GM21825 (cell line): Measurements from ENCODE around the gene NRAS.
"Not testable (repeated sequence)": the region's sequence is repeated elsewhere in the genome, so short reads cannot be mapped to it uniquely, and the experiment has no call there.

Source experiments
- ATAC-seq: cut with Tn5 transposase; IDR thresholded peaks from one replicate; pipeline ENCODE4 v1.9.1; 2021; ENCODE audit warnings: mild to moderate bottlenecking, moderate library complexity; ENCODE audit not compliant: unreplicated experiment

Gene NRAS

DNA sequence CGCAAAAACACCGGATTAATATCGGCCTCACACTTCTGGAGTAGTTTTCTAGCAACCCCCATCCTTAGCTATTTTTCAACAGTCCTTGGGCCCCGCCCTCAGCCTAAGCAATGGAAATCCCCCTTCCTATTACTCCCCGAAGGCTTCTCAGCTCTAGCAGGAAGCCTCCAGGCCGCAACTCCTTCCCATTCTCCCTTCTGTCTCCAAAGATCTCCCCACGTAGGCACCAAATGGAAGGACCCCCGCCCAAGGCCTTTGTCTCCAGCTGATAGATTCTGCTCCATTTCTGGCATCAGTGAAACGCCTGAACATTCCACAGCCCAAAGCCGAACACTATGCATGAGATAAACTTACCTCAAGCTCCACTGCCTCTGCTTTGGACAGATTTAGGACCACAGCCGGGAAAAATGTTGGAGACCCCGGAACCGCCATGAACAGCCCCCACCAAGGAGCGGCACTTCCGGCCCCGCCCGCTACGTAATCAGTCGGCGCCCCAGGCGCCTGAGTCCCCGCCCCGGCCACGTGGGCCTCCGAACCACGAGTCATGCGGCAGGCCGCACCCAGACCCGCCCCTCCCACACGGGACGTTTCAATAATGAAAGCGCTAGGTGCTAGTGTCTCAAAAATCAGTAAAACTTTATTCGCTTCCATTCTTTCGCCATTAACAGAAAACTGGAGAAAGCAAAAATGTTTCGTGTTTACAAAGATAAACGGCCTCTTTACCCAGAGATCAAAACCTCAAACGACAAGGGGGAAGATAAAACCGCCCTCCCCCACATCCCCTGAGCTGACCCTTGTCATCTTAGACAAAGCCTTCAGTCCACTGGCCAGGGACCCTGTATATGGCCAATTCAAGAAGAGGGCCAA is at the start of gene NRAS:
Gene NRAS, minus strand, starts transcription at position 468 of the 867 bp plus-strand sequence. CDS start 611 bp downstream, outside the sequence.
- peak; percentile 91 for ATAC-seq

DNA sequence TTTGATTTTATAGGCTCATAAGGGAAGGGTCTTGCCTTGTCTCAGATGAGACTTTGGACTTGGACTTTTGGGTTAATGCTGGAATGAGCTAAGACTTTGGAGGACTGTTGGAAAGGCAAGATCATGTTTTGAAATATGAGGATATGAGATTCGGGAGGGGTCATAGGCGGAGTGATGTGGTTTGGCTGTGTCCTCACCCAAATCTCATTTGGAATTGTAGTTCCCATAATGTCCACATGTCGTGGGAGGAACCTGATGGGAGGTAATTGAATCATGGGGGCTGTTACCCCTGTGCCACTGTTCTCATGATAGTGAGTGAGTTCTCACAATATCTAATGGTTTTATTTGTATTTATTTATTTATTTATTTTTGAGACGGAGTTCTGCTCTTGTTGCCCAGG is 48.1 kb upstream of the NRAS start:
- no peak for ATAC-seq

DNA sequence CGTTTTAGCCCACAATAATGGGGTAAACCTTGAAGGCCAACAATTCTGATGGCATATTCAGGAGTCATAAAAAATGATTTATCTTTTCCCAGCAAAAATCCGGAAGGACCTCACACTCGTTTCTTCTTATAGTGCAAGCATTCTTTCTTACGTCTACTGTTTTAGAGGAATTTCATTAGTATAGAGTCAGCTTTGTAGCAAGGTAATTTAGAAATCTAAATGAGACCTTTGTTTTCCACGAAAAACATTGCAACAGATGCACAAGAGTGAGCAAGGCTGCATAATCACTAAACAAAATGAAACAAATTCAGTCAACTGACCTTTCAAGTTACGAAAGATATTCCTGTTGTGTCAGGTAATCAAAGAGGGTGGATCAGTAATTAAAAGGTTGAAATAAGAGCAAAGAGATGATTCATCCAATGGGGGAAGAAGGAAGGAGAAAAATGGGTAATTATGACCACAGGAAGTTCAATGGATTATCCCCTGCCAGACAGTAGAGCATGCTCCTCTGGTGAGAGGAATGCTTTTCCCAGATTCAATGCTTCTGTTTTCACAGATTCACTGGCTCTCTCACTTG is 41.8 kb upstream of the NRAS start:
- ATAC-seq: no peak

DNA sequence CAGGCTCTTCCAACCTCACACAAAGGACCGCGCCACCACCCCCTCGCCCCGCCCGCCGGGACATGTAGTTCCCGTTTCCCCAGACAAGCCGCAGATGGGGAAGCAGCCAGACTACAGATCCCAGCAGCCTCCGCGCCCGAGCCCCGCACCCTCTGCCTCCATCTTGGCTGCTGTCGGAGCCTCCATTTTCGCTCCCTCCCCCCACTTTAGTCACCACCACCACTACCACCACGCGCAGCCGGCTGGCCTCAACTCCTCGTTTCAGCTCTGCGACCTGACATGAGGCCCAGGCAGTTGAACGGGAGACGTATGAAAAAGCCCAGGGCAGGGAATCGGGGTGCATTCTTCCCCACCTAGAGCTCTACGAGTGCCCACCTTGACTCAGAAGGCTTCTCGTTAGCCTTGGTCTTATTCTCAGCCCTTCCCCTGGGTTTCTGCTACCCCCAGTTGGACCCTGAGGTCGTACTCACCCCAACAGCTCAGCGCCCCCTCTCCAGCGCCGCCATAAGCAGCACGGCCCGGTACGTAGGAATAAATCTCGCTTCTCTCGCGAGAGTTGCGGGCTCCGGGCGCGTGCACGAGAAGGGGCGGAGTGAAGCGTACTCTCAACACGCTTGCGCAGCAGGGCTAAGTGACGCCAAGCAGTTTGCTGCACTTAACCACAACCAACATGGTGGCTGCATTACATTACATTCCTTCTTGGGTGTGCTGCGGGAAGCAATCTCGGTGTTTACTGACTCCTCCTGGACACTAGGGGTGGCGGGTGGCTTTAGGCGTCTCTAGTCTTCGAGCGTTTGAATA is 41.1 kb upstream of the NRAS start, which contains the start of gene CSDE1:
Gene CSDE1, minus strand, starts transcription at position 530 of the 801 bp plus-strand sequence. CDS start 18,094 bp downstream, outside the sequence.
- ATAC-seq: peak; percentile 80

DNA sequence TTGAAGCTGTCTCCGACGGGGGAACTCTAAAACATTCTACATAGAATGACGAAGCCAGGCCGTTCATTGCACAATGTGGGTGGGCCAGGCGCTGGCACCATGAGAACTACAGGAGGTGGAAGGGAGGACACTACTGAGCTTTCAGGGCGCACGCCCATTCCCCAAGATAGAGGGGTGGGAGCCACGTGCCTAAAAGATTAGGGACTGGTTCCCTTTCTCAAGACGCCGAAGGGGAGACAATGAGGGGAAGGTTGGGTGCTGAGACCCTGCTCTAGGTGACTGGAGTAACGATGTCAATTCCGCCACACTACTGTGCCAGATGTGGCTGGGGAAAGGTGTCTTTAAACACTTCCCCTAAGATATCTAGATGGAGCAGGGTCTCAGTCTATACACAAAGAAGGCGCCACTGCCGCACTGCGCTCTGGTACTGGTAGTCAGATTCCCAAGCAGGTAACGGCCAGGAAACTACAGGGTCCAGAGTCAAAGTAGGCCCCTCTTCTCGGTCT is 40.4 kb upstream of the NRAS start:
- no peak for ATAC-seq

DNA sequence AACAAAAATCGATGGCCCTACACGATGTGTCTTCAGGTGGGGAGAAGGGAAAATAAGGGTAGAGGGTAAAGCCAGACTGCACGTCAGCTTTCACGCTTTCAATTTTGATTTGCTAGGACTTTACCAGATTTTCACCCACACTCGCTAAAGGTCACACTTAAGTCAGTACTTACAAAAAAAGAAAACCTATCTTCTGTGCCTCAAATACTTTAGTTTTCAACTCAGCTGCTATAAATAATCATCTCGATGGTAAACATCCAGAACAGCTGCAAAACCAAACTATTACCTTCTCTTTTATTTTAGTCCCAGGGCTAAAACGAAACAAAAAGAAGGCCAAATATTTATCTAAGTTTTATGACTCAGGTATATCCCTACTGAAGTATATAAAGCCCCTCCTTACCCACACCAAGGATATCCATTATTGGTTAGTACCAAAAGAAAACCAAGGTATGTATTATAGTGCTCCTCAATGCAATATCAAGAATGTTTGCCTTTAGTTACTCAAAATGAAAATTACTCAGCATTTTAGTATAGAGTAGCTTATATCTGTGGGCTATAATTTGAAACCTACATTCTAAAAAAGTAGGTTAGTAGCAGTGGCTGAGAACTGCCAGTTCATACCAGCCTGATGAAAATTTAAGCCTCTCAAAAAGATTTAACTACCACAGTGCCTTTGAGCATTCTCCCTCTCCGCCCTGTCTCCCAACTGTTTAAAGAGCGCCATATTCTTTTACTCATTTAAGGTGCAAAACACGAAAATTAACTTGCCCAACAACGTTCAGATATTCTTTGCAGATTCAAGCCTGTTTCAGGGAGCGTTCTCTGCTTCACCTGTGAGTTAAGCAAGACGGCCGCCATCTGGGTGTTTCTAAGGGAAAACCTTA is 39.7 kb upstream of the NRAS start:
- ATAC-seq: peak; percentile 35

DNA sequence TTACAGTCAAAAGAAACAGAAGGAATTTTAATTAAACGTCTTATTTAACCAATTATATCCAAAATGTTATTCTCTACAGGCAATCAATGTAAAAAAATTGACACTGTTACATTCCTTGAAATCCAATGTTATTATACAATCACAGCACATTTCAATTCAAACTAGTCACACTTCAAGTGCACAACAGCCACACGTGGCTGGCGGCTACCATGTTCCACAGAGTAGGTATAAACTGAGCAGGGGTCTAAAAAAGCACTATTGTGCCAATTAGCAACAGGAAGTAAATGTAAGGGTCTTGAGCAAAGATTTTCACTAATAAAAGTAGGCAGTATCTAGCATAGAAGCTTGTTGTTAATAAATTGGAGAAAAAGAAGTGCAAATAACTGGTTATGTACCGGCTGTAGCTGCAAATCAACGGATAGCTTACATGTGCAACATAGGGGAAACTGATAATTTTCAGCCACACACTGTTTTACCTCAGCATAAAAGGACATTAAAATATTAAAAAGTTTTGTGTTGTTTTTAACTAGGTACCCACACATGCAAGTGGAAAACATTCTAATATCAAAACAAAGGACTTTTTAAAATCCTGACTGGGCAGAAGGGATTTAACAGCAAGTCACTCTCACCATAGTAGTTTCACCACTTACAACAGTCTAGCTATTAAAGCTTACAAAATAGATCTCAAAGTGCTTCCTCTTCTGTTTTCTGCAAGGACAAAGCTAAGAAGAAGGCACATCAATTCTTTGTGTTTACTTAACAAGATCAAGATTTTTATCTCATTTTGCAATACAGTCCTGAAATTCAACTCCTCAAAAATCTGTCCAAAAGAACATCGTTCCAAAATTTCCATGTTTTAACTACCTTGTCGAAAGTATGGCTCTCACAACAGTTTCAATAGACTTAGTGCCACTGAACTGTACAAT is 38.7 kb upstream of the NRAS start:
- ATAC-seq: no peak

DNA sequence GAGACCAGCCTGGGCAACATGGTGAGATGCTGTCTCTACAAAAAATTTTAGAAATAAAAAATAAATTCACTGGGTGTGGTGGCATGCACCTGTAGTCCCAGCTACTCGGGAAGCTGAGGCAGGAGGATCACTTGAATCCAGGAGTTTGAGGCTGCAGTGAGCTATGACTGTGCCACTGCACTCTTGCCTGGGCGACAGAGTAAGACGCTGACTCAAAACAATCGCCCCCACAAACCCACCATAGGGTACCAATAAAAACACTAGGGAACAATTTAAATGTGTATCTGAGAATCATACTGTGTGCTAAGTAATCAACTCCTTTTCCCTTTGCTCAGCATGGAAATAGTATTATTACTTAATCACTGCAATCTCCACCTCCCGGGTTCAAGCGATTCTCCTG is 37.1 kb upstream of the NRAS start:
- ATAC-seq: not testable (repeated sequence)

DNA sequence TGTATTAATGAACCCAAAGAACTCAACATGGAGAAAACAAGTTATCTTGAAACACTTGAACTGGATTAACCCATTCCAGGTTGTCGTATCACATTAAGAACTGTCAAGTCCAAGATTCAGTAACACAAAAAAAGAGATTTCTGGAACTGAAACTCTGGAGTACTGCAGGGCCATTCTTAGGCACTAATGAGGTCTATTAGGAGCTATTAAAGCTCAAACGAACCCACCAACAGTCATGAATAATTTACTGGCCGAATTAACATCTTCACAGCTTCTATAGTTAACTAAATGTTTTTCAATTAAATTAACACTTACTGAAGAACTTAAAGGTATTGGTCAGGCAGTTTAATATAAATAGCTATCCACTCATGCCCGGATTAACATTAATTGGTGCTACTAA is 36.6 kb upstream of the NRAS start:
- ATAC-seq: no peak

DNA sequence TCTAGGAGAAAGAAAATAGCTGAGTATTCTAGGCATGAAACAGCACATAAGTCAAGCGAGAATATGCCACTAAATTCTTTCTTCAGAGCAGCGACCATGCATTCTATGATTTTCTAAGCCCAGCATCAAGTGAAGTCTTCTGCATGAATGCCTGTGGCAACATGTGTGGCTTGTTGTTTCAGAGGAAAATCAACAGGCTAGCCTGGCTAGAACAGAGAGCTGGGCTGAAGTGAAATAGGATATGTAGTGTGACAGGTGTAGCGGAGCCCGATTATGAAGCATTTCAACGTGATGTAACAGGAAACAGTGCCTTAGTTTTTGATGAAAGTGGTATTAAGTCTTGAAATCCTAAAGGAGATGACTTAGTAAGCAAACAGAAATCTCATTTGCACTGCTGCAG is 34.2 kb upstream of the NRAS start:
- no peak for ATAC-seq

DNA sequence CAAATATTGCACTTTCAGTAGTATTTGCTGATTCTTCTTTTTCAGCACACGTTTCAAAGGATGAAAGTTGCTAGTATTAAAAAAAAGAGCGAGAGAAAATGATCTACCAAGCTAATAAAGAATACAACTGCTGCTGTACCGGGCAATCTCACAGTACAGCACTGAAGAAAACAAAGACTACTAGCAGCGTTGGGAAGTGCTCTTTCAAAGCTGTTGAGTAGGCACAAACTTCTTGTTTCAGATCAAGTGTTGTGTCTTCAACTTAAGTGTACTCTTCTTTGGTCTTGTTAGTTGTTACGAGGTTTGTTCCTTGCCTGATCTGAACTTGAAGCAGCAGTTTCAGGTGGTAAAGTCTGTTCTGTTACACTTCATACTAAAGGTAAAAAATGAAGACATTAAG is 33.3 kb upstream of the NRAS start:
- no peak for ATAC-seq

DNA sequence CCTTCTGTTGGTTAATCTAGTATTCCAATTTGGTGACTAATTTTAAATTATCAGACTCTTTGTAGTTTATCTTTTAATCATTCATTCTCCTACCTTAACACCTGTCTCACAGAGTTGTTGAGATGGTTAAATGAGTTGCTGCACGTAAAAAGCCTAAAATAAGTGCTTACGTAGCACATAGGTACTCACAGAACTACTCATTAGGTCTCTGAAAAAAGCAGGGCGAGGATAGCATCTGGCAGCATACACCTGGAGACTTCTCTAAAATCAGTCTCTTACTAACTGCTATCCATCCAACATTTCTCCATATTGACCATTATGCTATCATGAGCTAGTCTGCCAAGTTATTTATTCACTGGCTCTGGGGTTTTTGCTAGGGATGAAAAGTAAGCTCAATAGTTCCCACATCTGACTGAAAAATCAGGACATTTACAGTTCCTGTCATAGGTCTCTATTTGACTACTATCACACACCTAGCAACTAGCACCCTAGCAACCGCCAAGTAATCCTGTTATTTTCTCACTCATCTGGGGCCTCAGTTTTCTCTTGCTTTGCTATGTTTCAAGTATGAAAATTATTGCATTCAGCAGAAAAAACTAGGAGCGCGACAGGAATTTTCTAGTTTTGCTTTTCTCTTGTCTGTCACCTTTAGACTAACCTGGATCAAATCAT is 30.0 kb upstream of the NRAS start:
- ATAC-seq: no peak

DNA sequence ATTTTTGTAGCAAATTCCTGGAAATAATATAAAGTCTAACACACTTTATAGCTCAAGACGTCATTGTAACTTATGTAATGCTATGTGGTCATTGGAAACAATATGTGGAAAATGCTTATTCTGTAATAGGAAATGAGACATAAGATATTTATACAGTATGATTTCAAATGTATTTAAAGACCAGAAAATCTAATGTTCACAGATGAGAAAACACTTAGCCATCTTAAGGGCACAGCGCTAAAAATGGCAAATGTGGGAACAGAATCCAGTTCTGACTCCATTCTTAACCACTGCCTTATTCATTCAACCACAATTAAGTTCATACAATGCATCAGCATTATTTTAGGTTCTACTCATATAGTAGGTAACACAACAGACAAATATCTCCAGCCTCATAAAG is 28.7 kb upstream of the NRAS start:
- ATAC-seq: no peak

DNA sequence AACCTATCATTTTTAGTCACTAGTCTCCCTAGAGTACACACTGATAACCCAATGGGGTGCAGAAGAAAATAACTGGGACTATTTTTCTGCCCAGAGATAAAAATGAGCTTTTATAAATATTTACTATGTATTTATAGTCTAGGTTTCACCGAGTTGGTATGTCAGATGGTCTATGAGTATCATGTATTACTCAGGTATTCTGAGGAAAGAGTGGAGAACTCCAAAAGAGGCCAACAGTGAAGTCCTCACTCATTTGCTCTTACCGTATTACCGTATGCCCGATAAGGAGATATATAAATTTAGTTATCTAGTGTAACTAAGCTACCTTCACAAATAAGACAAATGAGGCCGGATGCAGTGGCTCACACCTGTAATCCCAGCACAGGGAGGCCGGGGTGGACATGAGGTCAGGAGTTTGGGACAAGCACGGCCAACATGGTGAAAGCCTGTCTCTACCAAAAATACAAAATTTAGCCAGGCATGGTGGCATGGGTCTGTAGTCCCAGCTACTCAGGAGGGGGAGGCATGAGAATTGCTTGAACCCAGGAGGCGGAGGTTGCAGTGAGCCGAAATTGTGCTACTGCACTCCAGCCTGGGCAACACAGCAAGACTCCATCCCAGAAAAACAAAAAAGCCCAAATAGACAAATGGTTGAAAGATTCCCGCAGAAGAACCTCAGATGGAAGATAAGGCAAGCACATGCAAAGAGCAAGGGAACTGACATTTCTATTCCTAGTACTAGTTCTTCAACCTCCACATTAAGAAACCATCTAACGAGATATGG is 25.6 kb upstream of the NRAS start:
- no peak for ATAC-seq

DNA sequence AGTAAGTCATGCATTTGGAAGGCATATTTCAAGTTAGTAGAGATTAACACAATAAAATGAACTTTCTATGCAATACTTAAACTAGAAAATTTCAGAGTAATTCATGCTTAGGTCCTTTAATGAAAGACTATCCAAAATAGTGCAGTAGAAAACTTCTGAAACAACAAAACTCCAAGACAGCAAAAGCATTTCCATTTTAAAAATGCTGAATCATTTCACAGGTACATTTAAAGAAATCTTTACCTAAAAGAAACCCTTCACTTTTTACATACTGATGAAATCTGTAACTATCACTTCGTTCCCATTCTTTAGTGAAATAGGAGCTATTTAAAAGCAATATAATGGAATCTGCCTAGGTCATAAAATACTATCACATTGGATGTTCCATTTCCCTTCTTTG is 23.8 kb upstream of the NRAS start:
- ATAC-seq: no peak

DNA sequence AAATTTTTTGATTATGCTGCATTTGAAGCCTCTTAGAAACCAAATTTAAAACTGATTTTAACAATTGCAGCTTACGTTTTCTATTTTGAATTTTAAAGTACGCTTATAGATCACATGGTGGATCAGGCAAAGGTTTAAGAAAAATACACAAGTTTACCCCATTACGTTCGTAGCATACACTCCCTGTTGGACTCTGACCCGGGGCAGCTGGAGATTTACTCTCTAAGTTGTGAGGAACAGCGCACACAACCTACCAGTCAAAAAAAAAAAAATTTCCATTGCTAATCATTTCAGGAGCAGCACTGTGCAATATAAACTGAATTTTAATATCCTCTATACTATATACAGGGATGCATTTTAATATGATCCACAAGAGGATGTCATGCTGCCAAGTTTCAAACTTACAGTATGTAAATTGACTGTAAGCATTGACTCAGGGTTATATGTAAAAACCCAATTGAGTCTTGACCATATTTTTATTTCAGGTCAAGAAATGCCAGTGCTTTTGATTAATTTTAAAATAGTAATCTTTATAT is 20.8 kb upstream of the NRAS start:
- ATAC-seq: no peak

DNA sequence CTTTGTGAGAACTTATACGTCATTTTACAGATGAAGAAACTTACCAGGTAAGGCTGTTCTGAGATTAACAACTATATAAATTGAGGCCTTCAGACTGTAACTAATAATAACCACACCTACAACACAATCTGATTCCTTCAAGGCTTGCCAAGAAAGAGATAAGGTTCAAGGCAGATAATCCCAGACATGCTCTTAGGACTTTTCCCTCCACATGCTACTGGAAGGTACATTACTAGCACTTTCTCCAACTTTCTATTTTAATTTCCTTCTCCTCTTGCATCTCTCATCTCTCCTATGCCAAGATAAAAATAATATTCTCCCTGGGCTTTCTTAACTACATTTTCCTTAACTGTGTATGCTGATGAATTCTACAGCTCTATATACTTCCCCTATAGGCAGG is 18.9 kb upstream of the NRAS start:
- ATAC-seq: no peak

DNA sequence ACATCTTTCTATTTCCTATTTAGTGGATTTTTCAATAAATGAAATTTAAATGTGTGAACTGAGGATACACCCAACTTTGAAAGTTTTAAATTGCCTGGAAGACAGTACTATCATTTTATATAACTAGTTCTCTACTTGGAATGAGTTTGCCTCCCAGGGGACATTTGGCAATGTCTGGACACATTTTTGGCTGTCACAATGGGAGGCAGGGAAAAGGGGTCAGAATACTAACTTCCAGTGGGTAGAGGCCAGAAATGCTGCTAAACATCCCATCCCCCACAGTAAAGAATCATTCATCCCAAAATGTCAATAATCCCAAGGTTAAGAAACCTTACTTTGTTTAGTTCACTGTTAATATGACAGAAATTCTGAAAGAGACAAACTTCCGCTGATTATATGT is 13.2 kb upstream of the NRAS start:
- ATAC-seq: no peak
